ENCODE results near the gene MFN2.
"Not testable (repeated sequence)": the region's sequence is repeated elsewhere in the genome, so short reads cannot be mapped to it uniquely, and the experiment has no call there.

Gene MFN2

GRCh38 chr1:12006167-12006921 lies 26.1 kb downstream of the MFN2 start:
- Histone ChIP-seq H3K4me3 (ENCODE audit: low read length) (no peak overlapping the region), H3K4me1 (ENCODE audit: low read length) (no peaks in the 10 kb centered on the region), H3K9me2 (replicated peaks; ENCODE audit: insufficient read depth, low read length) (no peaks in the 10 kb centered on the region), H3K4me2 (ENCODE audit: low read depth, low read length) (no peak overlapping the region), H3K9ac (ENCODE audit: low read length) (no peak overlapping the region), H3K36me3 (replicated peaks; ENCODE audit: insufficient read depth, low read length) (peaks cover 6% of the 10 kb centered on the region; the same call in 1 of the 2 replicates), H3K9me3 (replicated peaks; ENCODE audit: insufficient read depth, low read length) (no peaks in the 10 kb centered on the region), H3K79me2 (ENCODE audit: low read length) (no peaks in the 10 kb centered on the region), H2AFZ (ENCODE audit: low read length) (no peak overlapping the region), H3F3A (ENCODE audit: insufficient read depth, low read length) (no peaks in the 10 kb centered on the region), H4K20me1 (ENCODE audit: insufficient read depth, low read length) (no peaks in the 10 kb centered on the region), H3K27me3 (replicated peaks; ENCODE audit: insufficient read depth, low read length) (no peaks in the 10 kb centered on the region), H3K27ac (ENCODE audit: low read length) (no peak overlapping the region)
- DNase-seq, result no peak
- TF ChIP-seq EZH2 (optimal IDR thresholded peaks at IDR 0.05; ENCODE audit: low read depth, low read length) (no peak), EZH2phosphoT487 (IDR thresholded peaks at IDR 0.05; ENCODE audit: low read length) (no peak), CTCF (IDR thresholded peaks at IDR 0.05; ENCODE audit: low read length) (no peak)

- Histone ChIP-seq H3K9ac (ENCODE audit: low read length) (no peak overlapping the region), H3F3A (ENCODE audit: insufficient read depth, low read length) (no peaks in the 10 kb centered on the region), H3K27ac (ENCODE audit: low read length) (no peak overlapping the region), H3K36me3 (replicated peaks; ENCODE audit: insufficient read depth, low read length) (peaks cover 6% of the 10 kb centered on the region; the same call in 1 of the 2 replicates), H2AFZ (ENCODE audit: low read length) (no peak overlapping the region), H3K9me2 (replicated peaks; ENCODE audit: insufficient read depth, low read length) (no peaks in the 10 kb centered on the region), H3K4me2 (ENCODE audit: low read depth, low read length) (no peak overlapping the region), H3K79me2 (ENCODE audit: low read length) (no peaks in the 10 kb centered on the region), H3K4me3 (ENCODE audit: low read length) (no peak overlapping the region), H3K9me3 (replicated peaks; ENCODE audit: insufficient read depth, low read length) (no peaks in the 10 kb centered on the region), H4K20me1 (ENCODE audit: insufficient read depth, low read length) (no peaks in the 10 kb centered on the region), H3K4me1 (ENCODE audit: low read length) (no peaks in the 10 kb centered on the region), H3K27me3 (replicated peaks; ENCODE audit: insufficient read depth, low read length) (no peaks in the 10 kb centered on the region)
- no peak for TF ChIP-seq EZH2phosphoT487 (IDR thresholded peaks at IDR 0.05; ENCODE audit: low read length)
- no peak for TF ChIP-seq CTCF (IDR thresholded peaks at IDR 0.05; ENCODE audit: low read length)
- TF ChIP-seq EZH2 (optimal IDR thresholded peaks at IDR 0.05; ENCODE audit: low read depth, low read length), result no peak
- no peak for DNase-seq
Observed at GRCh38 chr1:12007204-12007603, 27.0 kb downstream of the MFN2 start.

GRCh38 chr1:12008355-12008754 lies 28.1 kb downstream of the MFN2 start:
- not testable (repeated sequence) for H3K27me3 ChIP-seq (replicated peaks; ENCODE audit: insufficient read depth, low read length); H3K9me2 ChIP-seq (replicated peaks; ENCODE audit: insufficient read depth, low read length); H3K4me2 ChIP-seq (ENCODE audit: low read depth, low read length); H3K36me3 ChIP-seq (replicated peaks; ENCODE audit: insufficient read depth, low read length); H3K79me2 ChIP-seq (ENCODE audit: low read length); H3K4me3 ChIP-seq (ENCODE audit: low read length); H3F3A ChIP-seq (ENCODE audit: insufficient read depth, low read length); H4K20me1 ChIP-seq (ENCODE audit: insufficient read depth, low read length); H2AFZ ChIP-seq (ENCODE audit: low read length); H3K27ac ChIP-seq (ENCODE audit: low read length); H3K9ac ChIP-seq (ENCODE audit: low read length); H3K9me3 ChIP-seq (replicated peaks; ENCODE audit: insufficient read depth, low read length); DNase-seq; H3K4me1 ChIP-seq (ENCODE audit: low read length)

GRCh38 chr1:12009318-12009947 lies 29.2 kb downstream of the MFN2 start:
- H3K27me3 ChIP-seq (replicated peaks; ENCODE audit: insufficient read depth, low read length), result no peaks in the 10 kb centered on the region
- H3K79me2 ChIP-seq (ENCODE audit: low read length), result no peaks in the 10 kb centered on the region
- no peak for TF ChIP-seq CTCF (IDR thresholded peaks at IDR 0.05; ENCODE audit: low read length)
- no peak for TF ChIP-seq EZH2 (optimal IDR thresholded peaks at IDR 0.05; ENCODE audit: low read depth, low read length)
- no peak for TF ChIP-seq EZH2phosphoT487 (IDR thresholded peaks at IDR 0.05; ENCODE audit: low read length)
- no peak for DNase-seq
- H3K4me2 ChIP-seq (ENCODE audit: low read depth, low read length), result no peak overlapping the region
- no peaks in the 10 kb centered on the region for H3K9me3 ChIP-seq (replicated peaks; ENCODE audit: insufficient read depth, low read length)
- no peak overlapping the region for H3K4me3 ChIP-seq (ENCODE audit: low read length)
- H3K9me2 ChIP-seq (replicated peaks; ENCODE audit: insufficient read depth, low read length), result no peaks in the 10 kb centered on the region
- H3K27ac ChIP-seq (ENCODE audit: low read length), result no peak overlapping the region
- H3K36me3 ChIP-seq (replicated peaks; ENCODE audit: insufficient read depth, low read length), result peaks cover 6% of the 10 kb centered on the region; the same call in 1 of the 2 replicates
- H3F3A ChIP-seq (ENCODE audit: insufficient read depth, low read length), result no peaks in the 10 kb centered on the region
- H3K4me1 ChIP-seq (ENCODE audit: low read length), result no peaks in the 10 kb centered on the region
- H4K20me1 ChIP-seq (ENCODE audit: insufficient read depth, low read length), result no peaks in the 10 kb centered on the region
- no peak overlapping the region for H2AFZ ChIP-seq (ENCODE audit: low read length)
- no peak overlapping the region for H3K9ac ChIP-seq (ENCODE audit: low read length)
